Testis (tissue), 3 donors: ENCODE results near the gene PHACTR3. TPM values are rescaled to one million over a fixed set of nuclear protein-coding genes. Genes with fewer than 3 reads are reported as not detected.

ENCODE experiments used
- DNase-seq: peaks from one replicate; pipeline ENCODE4 v3.0.0-alpha.2; 2019
- H3K27ac ChIP-seq, 2 donors: fragments of 200-600 bp; sonication (generic); one replicate each; pipeline ENCODE4 v1.5.1; 2019
- H3K27me3 ChIP-seq: fragments of 200-600 bp; sonication (generic); one replicate; pipeline ENCODE4 v1.5.1; 2019
- H3K36me3 ChIP-seq: fragments of 200-600 bp; sonication (generic); one replicate; pipeline ENCODE4 v1.5.1; 2017; ENCODE audit warnings: low read depth; ENCODE audit errors: missing control alignments
- H3K4me1 ChIP-seq: fragments of 200-600 bp; sonication (generic); one replicate; pipeline ENCODE4 v1.5.1; 2019
- H3K4me3 ChIP-seq, 2 donors: fragments of 200-600 bp; sonication (generic); one replicate each; pipeline ENCODE4 v1.5.1; 2017 to 2019
- H3K9me3 ChIP-seq: fragments of 200-600 bp; sonication (generic); one replicate; pipeline ENCODE4 v1.5.1; 2017
- POLR2A ChIP-seq: fragments of 450-650 bp; IDR thresholded peaks from one replicate; pipeline ENCODE4 v1.6.1; 2017; ENCODE audit warnings: antibody characterized with exemption, mild to moderate bottlenecking, moderate library complexity
- WGBS, 2 donors: methylation state at CpG; one replicate each; pipeline ENCODE4 v1.1.5; 2018; 5-methylcytosine and 5-hydroxymethylcytosine counted together
- intact Hi-C: fragments of 100-400 bp; cut with DNase I; formaldehyde crosslinking; loops from one replicate; pipeline ENCODE4 v1.15.1; 2023; ENCODE audit warnings: low total_unique reads
- polyA plus RNA-seq: library from polyadenylated mRNA; stranded (reverse); fragments of 350-450 nt; fragmentation: Illumina TruSeq; extraction: RNeasy Lipid Tissue Mini Kit (QIAGEN cat#74804); gene quantifications from one replicate; pipeline ENCODE4 v1.2.3, GENCODE V29; 2014; ENCODE audit warnings: low read depth, low replicate concordance; ENCODE audit not compliant: insufficient read depth
- total RNA-seq, 2 donors: library from RNA; depleted of rRNA; stranded (reverse); fragments of >200 nt; gene quantifications; one replicate each; pipeline ENCODE4 v1.2.3, GENCODE V29; 2016
- TF ChIP-seq, protein P1 (sequence below), 3 experiments: fragments of 450-650 bp in 2 of 3; fragments of 200-600 bp in 1 of 3; sonication (generic) in 1 of 3; IDR thresholded peaks; one replicate each; pipeline ENCODE4 v1.5.1; 2016 to 2019; ENCODE audit warnings: antibody characterized with exemption in 3 of 3, mild to moderate bottlenecking in 2 of 3, moderate library complexity in 1 of 3

The PHACTR3 gene
- total and polyA plus RNA-seq, 3 donors from 2014 or later, result 0.94 to 1.2 (median 1.1) TPM

DNA sequence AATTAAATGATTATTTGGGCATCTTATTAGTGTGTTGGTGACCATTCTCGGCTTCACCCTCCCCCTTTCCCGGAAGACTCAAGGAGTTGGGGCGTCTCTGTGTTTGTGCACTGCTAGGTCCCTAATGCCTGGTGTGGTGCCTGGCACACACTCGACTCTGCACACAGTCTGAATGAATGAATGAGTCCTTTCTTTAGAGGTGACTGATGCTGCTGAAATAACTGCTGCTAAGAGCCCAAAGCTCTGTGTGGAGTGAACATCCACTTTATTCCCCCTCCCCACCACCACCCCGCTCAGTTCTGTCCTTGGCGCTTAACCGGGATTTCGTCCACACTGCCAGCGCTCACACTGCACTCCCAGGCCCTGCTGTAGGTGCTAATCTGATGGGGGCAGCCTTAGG lies 1.2 kb upstream of the PHACTR3 start:
- no peaks in the 10 kb centered on the region for H3K36me3 ChIP-seq
- peaks cover 11% of the 10 kb centered on the region for H3K4me1 ChIP-seq
- H3K27ac ChIP-seq, result no peak overlapping the region
- H3K27me3 ChIP-seq, result no peaks in the 10 kb centered on the region
- DNase-seq, result no peak
- H3K9me3 ChIP-seq, result no peaks in the 10 kb centered on the region
- TF ChIP-seq POLR2A, result no peak
- TF ChIP-seq, protein P1, sequence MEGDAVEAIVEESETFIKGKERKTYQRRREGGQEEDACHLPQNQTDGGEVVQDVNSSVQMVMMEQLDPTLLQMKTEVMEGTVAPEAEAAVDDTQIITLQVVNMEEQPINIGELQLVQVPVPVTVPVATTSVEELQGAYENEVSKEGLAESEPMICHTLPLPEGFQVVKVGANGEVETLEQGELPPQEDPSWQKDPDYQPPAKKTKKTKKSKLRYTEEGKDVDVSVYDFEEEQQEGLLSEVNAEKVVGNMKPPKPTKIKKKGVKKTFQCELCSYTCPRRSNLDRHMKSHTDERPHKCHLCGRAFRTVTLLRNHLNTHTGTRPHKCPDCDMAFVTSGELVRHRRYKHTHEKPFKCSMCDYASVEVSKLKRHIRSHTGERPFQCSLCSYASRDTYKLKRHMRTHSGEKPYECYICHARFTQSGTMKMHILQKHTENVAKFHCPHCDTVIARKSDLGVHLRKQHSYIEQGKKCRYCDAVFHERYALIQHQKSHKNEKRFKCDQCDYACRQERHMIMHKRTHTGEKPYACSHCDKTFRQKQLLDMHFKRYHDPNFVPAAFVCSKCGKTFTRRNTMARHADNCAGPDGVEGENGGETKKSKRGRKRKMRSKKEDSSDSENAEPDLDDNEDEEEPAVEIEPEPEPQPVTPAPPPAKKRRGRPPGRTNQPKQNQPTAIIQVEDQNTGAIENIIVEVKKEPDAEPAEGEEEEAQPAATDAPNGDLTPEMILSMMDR (IDR thresholded peaks at IDR 0.05), result no peak
- intact Hi-C loops, result no loop called here
- 81 to 82% methylated on average over 9 of the region's 9 CpGs for WGBS, 2 donors
- H3K4me3 ChIP-seq, result no peak overlapping the region

DNA sequence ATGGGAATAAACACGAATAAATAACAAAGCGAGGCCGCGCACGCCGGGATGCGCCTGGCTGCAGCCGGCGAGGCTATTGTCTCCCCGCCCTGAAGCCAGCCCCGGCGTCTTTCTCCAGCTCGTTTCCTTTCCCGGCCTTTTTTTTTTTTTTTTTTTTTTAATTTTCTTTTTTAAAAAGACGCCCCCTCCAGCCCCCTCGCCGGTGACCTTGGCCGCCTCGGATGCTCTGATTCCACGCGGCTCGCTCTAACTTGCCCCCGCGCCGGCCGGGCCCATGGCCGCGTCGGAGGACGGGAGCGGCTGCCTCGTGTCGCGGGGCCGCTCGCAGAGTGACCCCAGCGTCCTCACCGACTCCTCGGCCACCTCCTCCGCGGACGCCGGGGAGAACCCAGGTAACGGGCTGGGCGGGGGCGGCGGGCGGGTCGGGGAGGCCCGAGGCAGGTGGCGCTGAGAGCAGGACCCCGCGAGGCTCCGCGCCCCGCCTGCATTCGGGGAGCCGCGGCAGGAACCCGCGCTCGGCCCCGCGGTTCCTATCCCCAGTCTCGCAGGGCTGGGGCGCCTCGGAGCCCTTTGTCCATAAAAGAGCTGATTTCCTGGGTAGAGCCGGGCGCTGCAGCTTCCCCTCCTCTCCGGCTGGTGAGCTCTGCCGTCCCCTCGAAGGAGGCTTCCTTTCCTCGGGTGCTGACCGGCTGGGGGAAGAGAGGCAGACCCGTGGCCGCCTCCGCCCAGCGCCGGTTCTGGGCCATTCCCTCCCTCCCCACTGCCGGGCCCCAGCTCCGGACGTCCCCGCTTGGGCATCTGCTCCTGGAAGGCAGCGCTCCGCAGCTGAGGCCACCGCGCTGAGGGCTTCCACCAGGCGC lies 631 bp downstream of the PHACTR3 start:
- intact Hi-C loops, result no loop called here
- H3K4me1 ChIP-seq, result peaks cover 11% of the 10 kb centered on the region
- no peak for DNase-seq
- H3K36me3 ChIP-seq, result no peaks in the 10 kb centered on the region
- no peaks in the 10 kb centered on the region for H3K9me3 ChIP-seq
- no peak overlapping the region for H3K27ac ChIP-seq
- no peaks in the 10 kb centered on the region for H3K27me3 ChIP-seq
- 2% methylated on average over 17 to 53 of the region's 88 CpGs for WGBS, 2 donors
- TF ChIP-seq, protein P1 (IDR thresholded peaks at IDR 0.05), result no peak
- TF ChIP-seq POLR2A, result no peak
- H3K4me3 ChIP-seq, result peak overlapping the region in 1 of 2 donors; percentile 45

DNA sequence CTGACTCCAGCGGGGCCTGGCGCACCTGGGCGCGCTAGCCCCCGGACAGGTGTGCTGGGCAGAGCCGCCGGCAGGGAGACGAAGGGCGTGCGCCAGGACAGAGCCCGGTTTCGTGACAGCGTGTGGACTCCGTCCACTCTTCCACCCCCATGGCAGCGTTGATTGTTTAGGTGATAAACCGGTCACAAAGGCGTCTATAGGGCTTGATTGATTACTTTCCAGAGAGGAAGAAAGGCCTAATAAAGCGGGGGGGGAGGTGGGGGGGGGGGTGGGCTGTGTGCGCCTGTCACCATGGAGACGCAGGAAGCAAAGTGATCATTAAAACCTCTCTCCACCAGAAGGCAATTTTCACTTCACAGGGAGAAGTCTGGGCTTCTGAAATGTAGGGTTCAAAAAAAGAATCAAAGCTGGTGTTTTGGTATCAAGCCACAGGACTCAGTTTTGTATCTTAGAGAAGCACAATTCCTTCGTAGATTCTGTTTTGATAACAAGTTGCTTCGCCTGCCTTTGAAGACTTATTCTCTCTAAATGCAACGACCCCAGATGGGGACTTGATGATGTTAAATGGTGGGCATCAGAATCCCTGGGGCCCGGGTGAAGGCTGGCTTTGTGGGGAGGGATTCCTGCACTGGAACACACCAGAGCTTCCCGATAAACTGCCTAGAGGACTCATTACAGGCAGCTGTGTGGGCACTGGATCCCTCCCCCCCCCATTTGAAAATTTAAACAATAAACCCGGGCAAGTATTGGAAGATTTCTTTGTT lies 1.4 kb downstream of the PHACTR3 start:
- no peaks in the 10 kb centered on the region for H3K36me3 ChIP-seq
- H3K4me1 ChIP-seq, result peaks cover 11% of the 10 kb centered on the region
- no peak for DNase-seq
- WGBS, 2 donors, result 25 to 32% methylated on average over 17 to 26 of the region's 26 CpGs
- H3K27ac ChIP-seq, result no peak overlapping the region
- no peaks in the 10 kb centered on the region for H3K27me3 ChIP-seq
- no peak for TF ChIP-seq POLR2A
- TF ChIP-seq, protein P1 (IDR thresholded peaks at IDR 0.05), result no peak
- intact Hi-C loops, result no loop called here
- peak overlapping the region in 1 of 2 donors; percentile 45 for H3K4me3 ChIP-seq
- H3K9me3 ChIP-seq, result no peaks in the 10 kb centered on the region

DNA sequence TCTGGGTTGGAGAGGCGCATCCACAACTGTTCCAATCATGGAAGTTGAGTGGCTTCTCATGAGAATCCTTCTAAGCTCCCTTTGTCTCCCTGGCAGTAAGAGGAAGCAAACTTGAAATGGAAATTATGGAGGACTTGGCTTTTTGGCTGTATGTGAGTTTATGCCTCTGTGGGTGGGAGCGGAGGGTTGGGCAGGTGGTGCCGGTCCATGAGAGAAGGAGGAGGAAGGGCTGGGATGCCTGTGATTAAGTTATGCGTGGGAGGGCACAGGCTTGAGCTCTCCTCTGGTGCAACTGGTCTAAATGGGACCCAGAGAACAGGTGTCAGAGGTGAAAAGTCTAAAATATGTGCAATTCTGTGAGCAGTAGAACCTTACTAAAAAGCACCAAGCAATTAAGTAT lies 2.2 kb downstream of the PHACTR3 start:
- Histone ChIP-seq H3K9me3 (no peaks in the 10 kb centered on the region), H3K4me3 (no peak overlapping the region), H3K27ac (no peak overlapping the region), H3K4me1 (peaks cover 11% of the 10 kb centered on the region), H3K27me3 (no peaks in the 10 kb centered on the region), H3K36me3 (no peaks in the 10 kb centered on the region)
- intact Hi-C loops, result no loop called here
- DNase-seq, result no peak
- 42 to 63% methylated on average over 4 of the region's 4 CpGs for WGBS, 2 donors
- TF ChIP-seq POLR2A, result no peak
- TF ChIP-seq, protein P1 (IDR thresholded peaks at IDR 0.05), result no peak
